GM12892 (cell line): ENCODE data around the gene WNT1.

Source experiments
- POLR2A ChIP-seq: IDR thresholded peaks from 2 replicates; pipeline ENCODE4 v1.6.1; 2011; ENCODE audit warnings: low read depth, low read length, control low read depth
- POLR2AphosphoS5 ChIP-seq: IDR thresholded peaks from 2 replicates; pipeline ENCODE4 v1.6.1; 2011; ENCODE audit warnings: low read depth, low read length, control low read depth
- TAF1 ChIP-seq: IDR thresholded peaks from 2 replicates; pipeline ENCODE4 v1.6.1; 2011; ENCODE audit warnings: low read depth, mild to moderate bottlenecking, control low read depth, low read length, borderline replicate concordance

- TF ChIP-seq POLR2A, result no peak
- TF ChIP-seq POLR2AphosphoS5, result no peak
- no peak for TF ChIP-seq TAF1
Observed at GRCh38 chr12:49025463-49025862, 47.3 kb downstream of the WNT1 start.
